ENCODE results near the gene SPON1.

GRCh38 chr11:14253421-14253820 is 290.9 kb downstream of the SPON1 start:
- TF ChIP-seq REST (IDR thresholded peaks at IDR 0.05; ENCODE audit: insufficient read depth in 1 of 2, low read depth in 2 of 2, low read length in 1 of 2) (no peak), CTCF (IDR thresholded peaks at IDR 0.05) (no peak), TCF7L2 (IDR thresholded peaks at IDR 0.05; ENCODE audit: low read depth, low read length) (no peak), SIN3A (IDR thresholded peaks at IDR 0.05; ENCODE audit: borderline replicate concordance, insufficient read depth, low read depth, low read length) (no peak), POLR2AphosphoS5 (IDR thresholded peaks at IDR 0.05; ENCODE audit: low read depth, low read length) (no peak)
